HTR-8/SVneo (cell line): Measurements from ENCODE around the gene PSMB5.

ENCODE experiments used
- DNase-seq: peaks from one replicate; pipeline ENCODE4 v3.0.0; 2011; ENCODE audit warnings: low spot score, mixed read lengths; ENCODE audit not compliant: insufficient read length
- FAIRE-seq: peaks from 2 replicates; lab custom pipeline; 2011; peaks lifted over from hg19 to GRCh38; lab: Jason Lieb, UNC

The PSMB5 gene

DNA sequence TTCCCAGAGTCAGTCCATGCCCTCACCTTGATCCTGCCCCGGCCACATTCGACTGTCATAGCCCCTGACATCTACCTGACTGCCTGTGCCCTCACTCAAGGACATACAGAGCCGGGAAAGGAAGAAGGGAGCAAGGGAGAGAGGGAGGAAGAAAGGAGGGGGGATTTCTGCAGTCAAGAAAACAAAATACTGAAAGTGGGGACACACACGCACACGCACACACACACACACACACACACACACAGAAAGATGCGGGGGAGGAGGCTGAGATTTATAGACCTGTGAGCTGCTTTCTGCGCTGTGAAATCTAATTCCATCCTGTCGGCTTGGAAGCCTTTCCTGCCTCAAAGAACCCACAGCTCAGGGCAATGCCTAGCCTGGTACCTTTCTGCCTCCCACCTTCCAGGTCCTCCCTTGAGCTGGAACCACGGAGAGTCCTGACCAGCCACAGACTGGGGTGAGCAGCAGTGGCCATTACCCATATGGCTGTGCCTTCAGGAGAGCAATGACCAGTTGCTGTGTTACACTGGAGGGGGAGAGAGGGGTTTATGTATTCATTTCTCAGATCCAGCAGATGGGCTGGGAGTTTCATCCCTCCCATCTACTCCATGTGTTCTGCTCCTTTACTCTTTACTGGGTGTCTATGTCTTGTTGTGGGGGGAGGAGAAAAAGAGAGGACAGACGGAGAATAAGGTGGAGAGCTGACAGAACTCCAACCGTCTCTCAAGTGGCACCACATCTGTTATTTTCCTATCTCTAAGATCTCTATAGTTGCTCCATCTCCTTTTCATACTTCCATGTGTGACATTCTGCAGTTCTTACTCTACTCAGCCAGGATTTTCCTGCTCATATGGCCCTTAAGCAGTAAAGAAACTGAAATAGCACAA lies 37.7 kb downstream of the PSMB5 start:
- no peak for FAIRE-seq
- DNase-seq, result no peak

DNA sequence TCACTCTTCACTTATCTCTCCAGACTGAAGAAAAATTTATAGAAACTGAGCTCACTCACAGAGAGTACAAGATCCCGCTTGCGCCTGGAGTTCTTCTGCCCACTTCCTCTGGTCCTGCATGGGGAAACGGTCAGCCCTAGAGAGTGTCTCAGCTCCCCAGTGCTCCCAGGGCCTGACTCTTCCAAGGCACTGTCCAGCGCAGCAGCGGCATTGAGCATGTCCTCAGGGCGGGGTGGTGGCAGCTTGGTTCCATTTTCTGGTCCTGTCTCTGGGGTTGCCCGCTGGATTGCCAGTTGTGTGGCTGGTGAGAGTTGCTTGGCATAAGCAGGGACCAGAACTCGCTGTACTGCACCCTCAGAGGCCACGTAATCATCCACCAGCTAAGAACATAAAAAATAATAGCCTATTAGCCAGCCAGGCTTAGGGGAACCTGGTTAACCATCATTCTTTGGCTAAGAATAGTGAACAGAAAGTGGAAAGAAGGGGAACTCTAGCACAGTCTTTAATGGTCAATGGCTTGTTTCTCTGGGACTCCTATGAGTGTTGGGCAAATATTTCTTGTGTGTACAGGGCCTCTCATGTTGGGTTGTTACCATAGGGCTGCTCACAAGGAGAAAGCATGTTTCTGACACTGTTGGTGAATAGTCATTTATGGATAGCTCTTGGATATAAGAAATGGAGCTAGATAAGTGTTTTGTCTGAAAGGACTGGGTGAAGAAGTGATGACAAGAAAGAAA lies 38.6 kb downstream of the PSMB5 start:
- FAIRE-seq (no peak), DNase-seq (no peak)

DNA sequence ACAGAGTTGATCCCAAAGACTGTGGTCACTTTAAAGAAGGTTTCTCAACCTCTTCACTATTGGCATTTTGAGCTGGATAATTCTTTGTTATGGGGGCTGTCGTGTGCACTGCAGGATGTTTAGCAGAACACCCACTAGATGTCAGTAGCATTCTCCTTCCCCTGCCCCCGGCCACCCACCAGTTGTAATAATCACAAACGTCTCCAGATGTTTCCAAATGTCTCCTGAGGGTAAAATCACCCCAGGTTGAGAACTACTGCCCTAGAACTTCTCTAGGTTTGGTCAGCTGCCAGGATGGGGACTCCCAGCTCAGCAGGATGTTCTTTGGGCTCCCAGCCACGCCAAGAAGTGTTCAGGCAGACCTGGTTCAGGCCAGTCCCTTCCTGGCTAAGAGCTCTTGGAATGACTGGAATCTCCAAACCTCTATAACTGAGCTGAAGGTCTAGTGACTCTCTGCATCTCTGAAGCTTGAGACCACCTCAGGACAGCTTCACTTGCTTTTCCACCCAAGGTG lies 39.9 kb downstream of the PSMB5 start:
- no peak for DNase-seq
- no peak for FAIRE-seq

DNA sequence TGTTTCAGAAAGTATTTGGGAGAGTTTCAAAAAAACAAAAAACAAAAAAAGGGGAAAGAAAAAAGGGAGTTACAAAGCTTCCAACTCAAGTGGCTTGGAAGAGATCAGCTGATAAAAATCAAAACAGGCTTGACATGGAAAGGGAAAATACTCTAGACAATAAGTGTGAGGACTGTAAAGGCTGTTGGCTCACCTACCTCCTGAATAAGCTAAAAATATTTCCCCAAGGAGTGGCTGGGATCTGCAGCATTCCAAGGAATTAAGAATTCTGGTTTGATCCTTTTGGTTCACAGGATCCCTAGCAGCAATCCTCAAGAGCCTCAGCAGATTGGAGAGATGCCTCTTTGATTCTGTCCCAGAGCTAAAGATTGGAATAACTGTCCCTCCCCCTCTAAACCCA lies 41.2 kb downstream of the PSMB5 start:
- DNase-seq (no peak), FAIRE-seq (no peak)

DNA sequence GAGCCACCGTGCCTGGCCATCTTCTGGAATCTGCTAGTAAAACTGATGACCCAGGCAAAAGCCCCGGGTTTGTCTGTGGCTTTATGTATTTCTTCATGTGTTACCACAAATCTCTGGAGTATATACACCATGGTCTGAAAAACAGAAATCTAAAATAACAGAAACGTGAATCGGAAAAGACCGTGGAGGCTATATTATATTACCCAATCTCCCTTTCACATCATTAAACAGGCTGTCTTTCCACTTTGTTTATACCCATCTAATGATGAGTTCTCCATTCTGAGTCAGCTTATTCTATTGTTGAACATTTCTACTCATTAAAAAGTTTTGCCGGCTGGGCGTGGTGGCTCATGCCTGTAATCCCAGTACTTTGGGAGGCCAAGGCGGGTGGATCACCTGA lies 42.8 kb downstream of the PSMB5 start:
- FAIRE-seq, result no peak
- DNase-seq, result no peak

DNA sequence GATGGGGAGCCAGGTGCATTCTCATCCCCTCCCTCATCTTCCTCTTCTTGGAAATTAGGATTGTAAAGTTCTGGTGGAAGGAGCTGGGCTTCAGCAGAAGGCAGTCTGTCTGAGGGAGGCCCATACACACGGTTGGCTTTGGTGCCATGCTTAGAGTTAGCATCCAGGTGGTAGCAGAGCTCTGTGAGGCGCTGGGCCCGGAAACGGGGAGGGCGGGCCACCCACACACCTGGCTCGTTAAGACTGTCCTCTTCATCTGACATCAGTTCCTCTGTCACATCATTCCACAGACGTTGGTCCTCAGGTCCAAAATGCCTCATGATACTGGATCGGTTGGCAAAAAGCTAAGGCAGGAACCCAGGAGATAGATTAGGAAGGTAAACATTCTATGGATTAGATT lies 47.4 kb downstream of the PSMB5 start:
- DNase-seq (no peak), FAIRE-seq (no peak)

DNA sequence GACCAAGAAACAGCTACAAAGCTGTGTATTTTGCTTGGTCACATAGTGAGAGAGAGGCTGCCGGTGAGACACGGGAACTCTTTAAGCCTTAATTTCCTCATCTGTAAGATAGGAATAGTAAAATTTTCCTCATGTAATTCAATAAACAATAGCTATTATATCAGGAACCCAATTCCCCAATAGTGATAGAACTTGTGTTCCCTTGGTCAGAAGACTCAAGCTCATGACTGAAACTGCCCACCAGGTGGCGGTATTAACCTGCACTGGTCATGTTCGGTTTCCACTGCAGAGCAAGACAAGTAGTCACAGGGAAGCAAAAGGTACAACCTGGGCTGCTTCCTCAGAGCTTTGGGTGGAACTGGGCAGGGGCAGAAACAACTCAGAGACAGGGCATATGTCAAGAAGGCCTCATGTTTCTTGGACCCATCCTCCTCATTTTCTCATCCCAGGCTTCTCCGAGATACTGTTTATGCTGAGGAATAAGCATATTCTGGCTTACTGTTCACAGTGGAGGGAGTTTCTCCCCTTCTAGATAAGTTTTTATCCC lies 48.1 kb downstream of the PSMB5 start:
- DNase-seq, result peak; percentile 56
- FAIRE-seq, result no peak

DNA sequence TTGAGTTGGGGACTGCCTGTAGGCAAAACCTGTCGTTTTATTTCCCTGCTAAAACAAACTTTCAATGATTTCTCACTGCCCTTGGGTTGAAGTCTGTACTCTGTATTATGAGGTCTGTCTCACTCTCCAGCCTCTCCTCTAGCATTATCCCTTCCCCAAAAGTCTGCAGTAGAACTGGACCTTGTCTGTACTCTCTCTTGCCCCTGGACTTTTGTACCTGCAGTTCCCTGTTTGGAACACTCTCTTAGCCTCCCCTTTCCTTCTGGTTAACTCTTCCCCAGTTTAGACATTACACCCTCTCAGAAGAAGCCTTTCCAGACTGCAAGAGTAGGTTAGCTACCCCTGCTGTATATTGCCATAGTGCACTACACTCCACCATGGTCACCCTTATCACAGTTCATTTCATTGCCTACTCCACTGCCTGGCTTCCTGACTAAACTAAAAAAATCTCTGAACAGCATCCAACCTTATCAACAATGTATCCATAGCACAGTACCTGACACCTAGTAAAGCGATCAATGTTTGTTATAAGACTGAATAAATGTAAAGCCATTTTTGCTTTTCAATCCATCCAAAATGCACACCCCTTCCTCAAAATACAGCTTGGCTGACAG lies 48.7 kb downstream of the PSMB5 start:
- DNase-seq, result no peak
- FAIRE-seq, result no peak

DNA sequence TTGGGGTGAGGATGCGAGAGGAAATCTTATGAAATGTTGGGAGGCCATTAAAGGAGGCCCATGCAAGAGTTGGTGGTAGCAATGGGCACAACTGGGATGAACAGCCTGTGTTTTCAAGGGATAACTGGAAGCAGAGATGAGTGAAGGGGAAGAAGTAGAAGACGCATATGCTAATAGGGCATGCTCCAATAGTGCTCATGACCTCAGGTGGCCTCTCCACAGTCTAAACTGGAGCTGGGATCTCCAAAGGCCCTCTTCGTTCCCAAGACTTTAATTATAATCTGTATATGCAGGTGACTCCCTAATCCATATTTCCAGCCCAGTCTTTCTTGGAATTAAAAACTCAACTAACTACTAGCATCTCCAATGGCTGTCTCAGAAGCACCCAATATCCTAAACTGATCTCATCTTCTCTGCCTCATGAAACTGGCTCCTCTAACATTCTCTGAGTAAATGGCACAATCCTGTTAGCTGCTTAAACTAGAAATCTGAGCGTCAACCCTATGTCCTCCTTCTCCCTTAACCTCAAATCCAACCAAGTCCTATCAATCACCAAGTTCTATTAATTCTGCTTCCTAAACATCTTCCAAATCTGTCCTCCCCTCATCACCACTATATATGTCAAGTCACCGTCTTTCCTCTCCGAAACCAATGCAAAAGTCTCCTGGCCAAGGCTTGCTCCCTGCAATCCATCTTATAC lies 49.6 kb downstream of the PSMB5 start:
- no peak for DNase-seq
- FAIRE-seq, result no peak

DNA sequence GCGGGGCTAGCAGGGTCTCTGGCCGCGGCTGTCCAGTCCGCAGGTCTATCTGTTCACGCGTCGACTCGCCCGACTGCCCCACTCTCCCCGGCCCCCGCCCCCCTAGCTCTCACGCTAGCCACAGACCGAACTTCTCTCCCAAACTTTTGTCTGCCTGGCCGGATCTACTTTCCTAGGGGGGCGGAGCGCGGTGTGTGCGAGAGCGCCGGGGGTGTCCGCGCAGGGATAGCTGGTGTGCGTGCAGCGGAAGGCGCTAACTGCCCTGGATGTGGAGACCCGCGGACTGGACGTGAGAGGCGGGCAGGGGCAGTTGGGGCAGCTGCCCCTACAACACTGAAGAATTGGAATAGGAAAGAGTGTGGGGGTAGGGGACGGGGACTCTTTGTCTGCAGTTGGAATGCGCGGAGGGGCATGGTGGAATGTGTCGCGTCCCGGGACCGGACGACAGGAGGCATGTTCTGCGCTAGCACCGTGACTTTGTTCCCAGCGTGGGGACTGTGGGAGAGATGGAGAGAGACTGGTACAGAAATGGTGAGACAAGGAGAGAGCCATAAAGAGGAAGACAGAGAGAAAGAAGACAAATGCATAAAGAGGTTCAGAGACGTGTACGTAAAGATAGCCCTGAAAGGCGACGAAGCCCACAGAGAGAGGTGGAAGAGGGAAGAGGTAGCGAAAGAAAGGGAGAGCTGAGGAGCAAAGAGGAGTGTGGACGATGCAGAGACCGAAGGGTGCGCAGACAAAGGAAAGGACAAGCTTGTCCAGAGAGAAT lies 52.0 kb downstream of the PSMB5 start, which contains the start of gene AJUBA:
AJUBA (minus strand) TSS at position 75 of the 769 bp plus-strand sequence. CDS start 285 bp downstream, outside the sequence.
- DNase-seq, result peak; percentile 81
- no peak for FAIRE-seq

DNA sequence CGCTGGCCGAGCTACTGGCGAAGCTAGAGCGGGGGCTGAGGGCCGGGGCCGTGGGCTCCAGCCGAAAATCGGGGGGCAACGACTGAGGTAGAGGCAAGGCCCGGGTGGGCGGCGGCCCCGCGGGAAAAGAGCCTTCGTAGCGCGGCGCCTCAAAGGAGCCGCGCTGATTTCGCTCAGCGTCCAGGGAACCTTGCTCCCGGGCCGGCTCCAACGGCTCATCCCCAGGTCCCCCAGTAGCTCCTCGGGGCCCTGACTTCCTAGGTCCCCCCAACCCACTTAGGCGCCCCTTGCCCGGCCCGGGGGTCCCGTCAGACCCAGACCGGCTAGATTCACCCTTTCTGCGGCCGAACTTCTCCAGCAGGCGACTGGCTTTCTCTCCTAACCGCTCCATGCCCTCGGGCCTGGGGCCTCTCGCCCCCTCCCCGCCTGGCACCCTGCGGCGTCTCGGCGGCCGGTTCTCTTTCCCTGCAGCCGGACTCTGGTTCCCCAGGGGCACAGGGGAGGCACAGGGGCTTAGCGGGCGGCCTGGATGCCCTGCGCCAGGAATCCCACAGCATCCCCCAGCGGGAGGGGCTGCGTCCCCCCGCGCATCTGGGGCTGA lies 52.7 kb downstream of the PSMB5 start:
- FAIRE-seq (no peak), DNase-seq (no peak)

DNA sequence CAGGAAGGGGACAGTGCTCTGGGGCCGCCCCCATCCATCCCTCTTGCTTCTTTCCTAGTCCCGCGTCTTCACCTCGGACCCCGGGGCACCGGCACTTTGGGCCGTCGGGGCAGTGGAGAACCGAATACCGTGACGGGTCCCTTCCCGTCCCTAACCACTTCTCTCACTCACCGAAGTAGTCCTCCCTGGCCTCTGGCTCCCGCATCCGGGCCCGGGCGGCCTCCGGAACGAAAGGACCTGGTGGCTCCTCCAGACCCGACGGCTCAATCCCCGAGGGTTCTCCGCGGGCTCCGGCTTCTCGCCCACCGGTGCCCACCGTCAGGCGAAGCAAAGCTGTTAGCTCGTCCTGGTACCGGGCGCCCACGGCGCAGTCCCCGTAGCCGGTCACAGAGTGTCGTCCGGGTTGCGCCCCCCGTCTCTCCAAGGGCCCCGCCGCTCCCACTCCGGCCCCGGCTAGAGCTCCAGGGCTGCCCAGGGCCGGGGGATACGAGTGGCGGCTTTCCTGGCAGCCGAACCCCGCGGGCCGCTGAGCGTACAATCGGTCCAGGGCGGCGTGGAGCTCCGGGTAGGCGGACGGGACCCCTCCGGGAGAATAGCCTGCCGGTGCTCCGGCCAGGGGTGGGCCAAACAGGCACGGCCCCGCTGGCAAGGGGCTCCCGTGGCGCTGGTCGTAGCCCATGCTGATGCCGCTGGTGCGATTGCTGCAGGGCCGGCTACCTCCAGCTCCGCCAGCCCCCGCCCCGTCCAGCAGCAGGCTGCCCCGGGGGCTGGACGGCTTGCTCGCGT lies 53.4 kb downstream of the PSMB5 start:
- no peak for FAIRE-seq

DNA sequence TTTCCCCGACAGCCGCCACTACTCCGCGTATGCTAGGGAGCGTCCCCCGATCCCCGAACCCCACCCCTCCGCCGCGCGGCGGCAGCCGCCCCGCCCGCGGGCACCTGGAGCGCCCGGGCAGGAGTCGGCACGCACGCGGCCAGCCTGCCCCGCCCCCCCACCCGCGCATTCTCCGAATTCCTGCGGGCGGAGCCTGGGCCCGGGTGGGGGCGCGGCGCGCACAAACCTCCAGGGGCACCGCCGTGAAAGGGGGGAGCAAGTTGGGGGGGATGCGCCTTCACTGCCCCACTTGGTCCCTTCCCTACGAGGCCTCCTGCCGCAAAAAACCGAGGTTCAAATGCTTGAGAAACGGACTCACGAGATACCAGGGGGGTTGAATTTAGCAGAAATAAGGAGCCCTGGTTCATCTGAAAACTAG lies 54.0 kb downstream of the PSMB5 start:
- DNase-seq, result peak; percentile 51

More for the DNA sequence above, 53.4 kb downstream of the PSMB5 start:
- no peak for DNase-seq

DNA sequence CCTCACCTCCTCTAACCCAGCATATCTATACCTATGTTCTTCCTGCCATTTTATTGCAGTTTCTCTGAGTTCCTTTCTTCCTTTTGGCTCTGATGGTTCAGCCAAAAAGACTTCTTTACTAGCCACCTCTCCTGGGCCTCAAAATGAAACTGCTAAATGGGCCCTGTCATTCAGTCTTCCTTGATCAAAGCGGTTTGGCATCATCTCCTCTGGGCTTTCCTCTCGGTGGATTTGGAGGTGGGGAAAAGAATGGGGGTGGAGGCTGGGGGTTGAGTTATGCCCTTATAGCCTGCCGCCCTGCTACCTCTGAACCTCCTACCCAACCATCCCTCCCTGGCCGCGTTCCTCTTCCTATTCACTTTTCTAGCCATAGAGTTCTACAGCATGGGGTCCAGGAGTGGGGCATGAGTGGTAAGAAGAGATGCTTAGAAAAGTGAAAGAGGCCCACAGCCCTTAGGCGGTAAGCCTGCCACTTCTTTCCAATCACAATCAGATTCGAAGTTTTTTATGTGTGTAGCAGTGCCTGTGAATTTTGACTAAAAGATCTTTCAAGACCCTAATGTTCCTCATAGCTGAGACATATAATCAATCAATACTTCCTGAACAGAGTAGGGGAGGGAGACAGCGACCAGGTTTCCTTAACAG lies 54.8 kb downstream of the PSMB5 start:
- DNase-seq (no peak), FAIRE-seq (no peak)

More for the DNA sequence above, 54.0 kb downstream of the PSMB5 start:
- no peak for FAIRE-seq

DNA sequence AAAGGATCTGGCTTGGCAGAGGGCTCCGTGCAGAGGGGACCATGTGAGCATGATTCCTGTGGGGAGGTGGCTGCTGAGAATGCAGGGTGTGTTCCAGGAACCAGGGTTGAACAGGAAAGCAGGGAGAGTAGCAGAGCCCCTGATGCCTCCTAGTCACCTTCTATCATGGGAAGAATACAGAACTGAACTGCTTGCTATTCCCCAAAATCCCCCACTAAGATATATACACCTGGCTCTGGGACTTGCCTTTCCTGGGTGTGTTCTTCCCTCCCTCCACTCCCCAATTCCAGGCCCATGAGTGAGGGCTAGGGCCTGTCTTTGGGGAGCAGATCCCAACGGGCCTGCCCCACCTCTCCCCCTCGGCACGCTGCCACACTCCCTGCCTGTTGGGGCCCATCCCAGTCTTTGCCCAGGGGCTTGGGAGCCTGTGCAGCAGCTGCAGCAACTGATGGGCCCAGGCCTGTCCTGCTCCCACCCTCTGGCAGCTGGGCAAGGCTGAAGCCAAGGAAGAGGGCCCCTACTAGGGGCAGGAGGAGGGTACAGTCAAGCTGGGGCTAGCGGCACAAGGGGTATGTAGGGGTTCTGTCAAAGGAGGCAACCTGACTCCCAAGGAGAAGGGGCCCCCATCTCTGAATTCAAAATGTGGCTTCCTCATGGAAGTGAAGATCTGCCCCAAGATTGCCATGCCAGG lies 55.6 kb downstream of the PSMB5 start:
- DNase-seq, result no peak
- FAIRE-seq, result no peak

DNA sequence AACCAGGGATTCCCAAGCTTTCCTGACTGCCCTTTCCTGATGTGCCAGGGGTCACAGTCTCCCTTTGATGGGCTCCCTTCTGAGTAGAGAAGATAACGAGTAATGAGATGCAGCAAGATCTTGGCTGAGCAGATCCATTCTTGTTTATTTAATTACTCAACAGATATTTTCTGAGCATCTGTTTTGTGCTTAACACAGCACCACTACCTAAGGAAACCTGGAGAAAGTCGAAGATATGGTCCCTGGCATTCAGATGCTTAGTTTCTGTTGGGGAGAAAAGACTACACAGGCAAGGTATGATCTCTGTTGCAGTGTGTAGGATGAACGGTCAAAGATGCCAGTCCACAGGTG lies 56.2 kb downstream of the PSMB5 start:
- FAIRE-seq (no peak), DNase-seq (no peak)
